Heart left ventricle (tissue), 13 donors: ENCODE results near the gene LACC1.

Source experiments
- POLR2A ChIP-seq, 2 donors: fragments of 450-650 bp; IDR thresholded peaks; one replicate each; pipeline ENCODE4 v1.6.1; 2017; ENCODE audit warnings: antibody characterized with exemption in 2 of 2, mild to moderate bottlenecking in 2 of 2, moderate library complexity in 2 of 2
- TF ChIP-seq, protein P1 (sequence below), 12 donors: fragments of 200-600 bp; sonication (generic) in 4 of 12; IDR thresholded peaks; one replicate each; pipeline versions ENCODE4 v1.5.0 to v1.8.0; 2018 to 2022; ENCODE audit warnings: antibody characterized with exemption in 12 of 12, mild to moderate bottlenecking in 5 of 12
- donor health status: ischemic (EF 13 %, LVEDD 7.1; RV severe dilation, severe dysfunction).
- donor health status: DM: no; HTN: yes; CAD: no.
- donor health status: DM: no; HTN: no; CAD: no.
- donor health status: ischemic (EF 25% LVEDD 6.9; RV normal size, moderate dysfunction).
- donor health status: ischemic (EF 25% LVEDD 5.7; RV mildly dilated, moderate dysfunction).
- donor health status: ischemic (EF 35%, LVEDD 5.7; RV mildly dilated, moderate dysfunction).
- donor health status: nonischemic (EF 11% LVEDD 7.7; RV severe dilation, severe dysfunction).
- donor health status: DM: yes; HTN: yes; CAD: no.
- donor health status: PGD.
- donor health status: ischemic (EF 29% LVEDD 5.4; RV normal size, mild dysfunction).
- donor health status: nonischemic (EF 23%, LVEDD 6.1; RV moderate dilation, normal function).

DNA sequence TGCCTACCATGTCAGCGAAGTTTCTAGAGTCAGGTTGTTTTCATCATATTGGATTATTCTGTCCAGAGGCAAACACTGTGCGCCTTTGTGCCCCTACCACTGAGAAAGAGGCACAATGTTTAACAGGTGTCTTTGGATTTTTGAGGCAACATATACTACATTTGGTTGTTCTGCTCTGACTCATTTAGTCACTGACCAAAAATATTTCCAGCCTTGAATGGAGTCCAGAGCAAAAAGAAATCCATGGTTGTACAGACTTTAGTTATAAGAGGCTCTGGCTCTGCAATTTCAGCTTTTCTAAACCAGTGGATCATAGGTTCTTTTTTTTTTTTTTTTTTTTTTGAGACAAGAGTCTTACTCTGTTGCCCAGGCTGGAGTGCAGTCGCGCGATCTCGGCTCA is 35.7 kb downstream of the LACC1 start:
- TF ChIP-seq, protein P1, sequence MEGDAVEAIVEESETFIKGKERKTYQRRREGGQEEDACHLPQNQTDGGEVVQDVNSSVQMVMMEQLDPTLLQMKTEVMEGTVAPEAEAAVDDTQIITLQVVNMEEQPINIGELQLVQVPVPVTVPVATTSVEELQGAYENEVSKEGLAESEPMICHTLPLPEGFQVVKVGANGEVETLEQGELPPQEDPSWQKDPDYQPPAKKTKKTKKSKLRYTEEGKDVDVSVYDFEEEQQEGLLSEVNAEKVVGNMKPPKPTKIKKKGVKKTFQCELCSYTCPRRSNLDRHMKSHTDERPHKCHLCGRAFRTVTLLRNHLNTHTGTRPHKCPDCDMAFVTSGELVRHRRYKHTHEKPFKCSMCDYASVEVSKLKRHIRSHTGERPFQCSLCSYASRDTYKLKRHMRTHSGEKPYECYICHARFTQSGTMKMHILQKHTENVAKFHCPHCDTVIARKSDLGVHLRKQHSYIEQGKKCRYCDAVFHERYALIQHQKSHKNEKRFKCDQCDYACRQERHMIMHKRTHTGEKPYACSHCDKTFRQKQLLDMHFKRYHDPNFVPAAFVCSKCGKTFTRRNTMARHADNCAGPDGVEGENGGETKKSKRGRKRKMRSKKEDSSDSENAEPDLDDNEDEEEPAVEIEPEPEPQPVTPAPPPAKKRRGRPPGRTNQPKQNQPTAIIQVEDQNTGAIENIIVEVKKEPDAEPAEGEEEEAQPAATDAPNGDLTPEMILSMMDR (IDR thresholded peaks at IDR 0.05): no peak
- no peak for TF ChIP-seq POLR2A (IDR thresholded peaks at IDR 0.05)
